DND-41 (cell line): ENCODE data around the gene ZFAND4.

Experiments
- ATAC-seq: fragments of 200-7000 bp; cut with Tn5 transposase; 3 replicates; pipeline ENCODE4 v1.9.1; 2021; ENCODE audit warnings: low read depth; ENCODE audit not compliant: insufficient read depth
- DNase-seq: peaks from one replicate; pipeline ENCODE4 v3.0.0-alpha.2; 2020
- H2AFZ ChIP-seq: 2 replicates; pipeline ENCODE4 v1.6.0; 2012; ENCODE audit warnings: low read depth, low read length
- H3K27ac ChIP-seq: 2 replicates; pipeline ENCODE4 v1.5.1; 2012; ENCODE audit warnings: low read length, inconsistent platforms
- H3K27me3 ChIP-seq: fragments of 200-600 bp; sonication (generic); 2 replicates; pipeline ENCODE4 v1.6.0; 2012; ENCODE audit warnings: low read length, mild to moderate bottlenecking, inconsistent platforms; ENCODE audit not compliant: insufficient read depth, poor library complexity
- H3K36me3 ChIP-seq: 2 replicates; pipeline ENCODE4 v1.5.1; 2012; ENCODE audit warnings: low read length, inconsistent platforms; ENCODE audit not compliant: insufficient read depth
- H3K4me1 ChIP-seq: 2 replicates; pipeline ENCODE4 v1.5.1; 2012; ENCODE audit warnings: mild to moderate bottlenecking, low read length; ENCODE audit not compliant: insufficient read depth
- H3K4me2 ChIP-seq: 2 replicates; pipeline ENCODE4 v1.6.0; 2012; ENCODE audit warnings: mild to moderate bottlenecking, moderate library complexity, low read length, inconsistent platforms; ENCODE audit not compliant: insufficient read depth
- H3K4me3 ChIP-seq, 2 experiments: fragments of 200-600 bp in 1 of 2; shearing (Covaris generic) in 1 of 2; 2 replicates each; pipeline ENCODE4 v1.5.1; 2012 to 2016; ENCODE audit warnings: inconsistent platforms in 2 of 2, low read length in 2 of 2, mild to moderate bottlenecking in 2 of 2, low read depth in 1 of 2, moderate library complexity in 1 of 2
- H3K79me2 ChIP-seq: 2 replicates; pipeline ENCODE4 v1.6.0; 2012; ENCODE audit warnings: low read length, inconsistent platforms; ENCODE audit not compliant: insufficient read depth
- H3K9ac ChIP-seq: 2 replicates; pipeline ENCODE4 v1.6.0; 2012; ENCODE audit warnings: low read depth, mild to moderate bottlenecking, inconsistent platforms, low read length, moderate library complexity
- H3K9me3 ChIP-seq: 2 replicates; pipeline ENCODE4 v1.5.1; 2012; ENCODE audit warnings: low read length, moderate library complexity, mild to moderate bottlenecking, inconsistent platforms; ENCODE audit not compliant: insufficient read depth, severe bottlenecking
- H4K20me1 ChIP-seq: 2 replicates; pipeline ENCODE4 v1.6.0; 2012; ENCODE audit warnings: low read length; ENCODE audit not compliant: insufficient read depth
- CTCF ChIP-seq: IDR thresholded peaks from 2 replicates; pipeline ENCODE4 v1.5.1; 2012; ENCODE audit warnings: borderline replicate concordance, low read length, moderate library complexity, mild to moderate bottlenecking; ENCODE audit not compliant: poor library complexity, severe bottlenecking; ENCODE audit errors: extremely low read depth
- EZH2 ChIP-seq: IDR thresholded peaks from 3 replicates; pipeline ENCODE4 v1.6.1; 2012; ENCODE audit warnings: borderline replicate concordance, low read depth, mild to moderate bottlenecking, moderate library complexity, low read length, inconsistent platforms; ENCODE audit not compliant: severe bottlenecking

Gene ZFAND4

GRCh38 chr10:45566415-45566814 is 106.2 kb downstream of the ZFAND4 start:
- no peaks in the 10 kb centered on the region for H3K79me2 ChIP-seq
- H3K4me3 ChIP-seq: no peak overlapping the region
- no peak overlapping the region for H3K9ac ChIP-seq
- no peaks in the 10 kb centered on the region for H3K36me3 ChIP-seq
- DNase-seq (no peak), ATAC-seq (no peak)
- 0 out of 2 replicates have a peak, but pooled peaks cover 6% of the 10 kb centered on the region for H4K20me1 ChIP-seq
- H3K4me1 ChIP-seq: no peaks in the 10 kb centered on the region
- no peak overlapping the region for H3K27ac ChIP-seq
- H3K4me2 ChIP-seq: no peak overlapping the region
- H3K27me3 ChIP-seq: no peaks in the 10 kb centered on the region
- no peaks in the 10 kb centered on the region for H3K9me3 ChIP-seq
- TF ChIP-seq CTCF (no peak), EZH2 (no peak)
- no peak overlapping the region for H2AFZ ChIP-seq
